K562 (cell line): ENCODE results near the gene C6orf163. TPM values are rescaled to one million over a fixed set of nuclear protein-coding genes. Genes with fewer than 3 reads are reported as not detected.

Experiments used
- ARID1B ChIP-seq: fragments of 450-650 bp; IDR thresholded peaks from 2 replicates; pipeline ENCODE4 v1.6.1; 2016; ENCODE audit warnings: antibody characterized with exemption, mild to moderate bottlenecking, inconsistent platforms
- ATF7 ChIP-seq: fragments of 450-650 bp; IDR thresholded peaks from 2 replicates; pipeline ENCODE4 v1.7.1; 2014; ENCODE audit warnings: mild to moderate bottlenecking, moderate library complexity
- E2F6 ChIP-seq, 2 experiments: IDR thresholded peaks; 2 replicates each; pipeline ENCODE4 v1.6.1; 2011; ENCODE audit warnings: borderline replicate concordance in 1 of 2, control low read depth in 1 of 2, low read depth in 1 of 2, low read length in 1 of 2, mild to moderate bottlenecking in 1 of 2, mixed read lengths in 1 of 2, moderate library complexity in 1 of 2; ENCODE audit not compliant: insufficient read depth in 1 of 2, insufficient read length in 1 of 2, poor library complexity in 1 of 2, severe bottlenecking in 1 of 2; ENCODE audit errors: extremely low read depth in 1 of 2
- ELF4 ChIP-seq: fragments of 450-650 bp; formaldehyde crosslinking; IDR thresholded peaks from 2 replicates; pipeline ENCODE4 v1.4.0; 2022; ENCODE audit warnings: missing genetic modification characterization
- ETV1 ChIP-seq: fragments of 450-650 bp; conservative IDR thresholded peaks from 2 replicates; pipeline ENCODE4 v1.6.1; 2016; ENCODE audit warnings: missing genetic modification characterization, control low read depth, low read depth, missing compliant biosample characterization
- HDAC3 ChIP-seq: fragments of 450-650 bp; IDR thresholded peaks from 2 replicates; pipeline ENCODE4 v1.6.1; 2018; ENCODE audit warnings: borderline replicate concordance, mild to moderate bottlenecking, moderate library complexity; ENCODE audit not compliant: partially characterized antibody
- ILF3 ChIP-seq: fragments of 450-650 bp; IDR thresholded peaks from 2 replicates; pipeline ENCODE4 v1.6.1; 2018; ENCODE audit warnings: antibody characterized with exemption, mild to moderate bottlenecking, moderate library complexity, borderline replicate concordance
- MCM5 ChIP-seq: fragments of 450-650 bp; IDR thresholded peaks from 2 replicates; pipeline ENCODE4 v1.6.1; 2016; ENCODE audit warnings: low read depth
- MEIS2 ChIP-seq: fragments of 450-650 bp; IDR thresholded peaks from 2 replicates; pipeline ENCODE4 v1.6.1; 2014; ENCODE audit warnings: mild to moderate bottlenecking; ENCODE audit not compliant: partially characterized antibody
- NELFE ChIP-seq: IDR thresholded peaks from 2 replicates; pipeline ENCODE4 v1.6.1; 2011; ENCODE audit warnings: mild to moderate bottlenecking; ENCODE audit not compliant: insufficient read depth, insufficient read length
- NUFIP1 ChIP-seq: fragments of 450-650 bp; IDR thresholded peaks from 2 replicates; pipeline ENCODE4 v1.6.1; 2018; ENCODE audit not compliant: partially characterized antibody
- PHB ChIP-seq: fragments of 250-450 bp; sonication (Bioruptor Pico); IDR thresholded peaks from 2 replicates; pipeline ENCODE4 v1.5.0; 2021
- PYGO2 ChIP-seq: fragments of 450-650 bp; IDR thresholded peaks from 2 replicates; pipeline ENCODE4 v1.6.1; 2016; ENCODE audit warnings: mild to moderate bottlenecking, missing genetic modification characterization, moderate library complexity, missing compliant biosample characterization
- RAD51 ChIP-seq: fragments of 450-650 bp; IDR thresholded peaks from 2 replicates; pipeline ENCODE4 v1.7.1; 2016; ENCODE audit warnings: low read depth, mild to moderate bottlenecking, borderline replicate concordance
- RBM15 ChIP-seq: fragments of 200-400 bp; formaldehyde crosslinking; IDR thresholded peaks from 2 replicates; pipeline ENCODE4 v1.6.1; 2018; ENCODE audit warnings: mild to moderate bottlenecking, low read length, moderate library complexity; ENCODE audit not compliant: insufficient read depth
- RNF2 ChIP-seq: sonication (generic); IDR thresholded peaks from 2 replicates; pipeline ENCODE4 v1.6.1; 2016
- SIN3B ChIP-seq: fragments of 450-650 bp; IDR thresholded peaks from 2 replicates; pipeline ENCODE4 v1.6.1; 2017; ENCODE audit warnings: low read depth, mild to moderate bottlenecking, moderate library complexity
- SMAD2 ChIP-seq: fragments of 150-350 bp; IDR thresholded peaks from 2 replicates; pipeline ENCODE4 v1.6.1; 2014; ENCODE audit warnings: low read depth, mild to moderate bottlenecking, low read length
- TAF1 ChIP-seq: IDR thresholded peaks from 2 replicates; pipeline ENCODE4 v1.6.1; 2011; ENCODE audit warnings: mild to moderate bottlenecking, low read length, moderate library complexity; ENCODE audit not compliant: insufficient read depth, control insufficient read depth, severe bottlenecking; ENCODE audit errors: extremely low read depth
- TCFL5 ChIP-seq: fragments of 250-450 bp; sonication (Bioruptor Pico); conservative IDR thresholded peaks from 2 replicates; pipeline ENCODE4 v1.6.1; 2021; ENCODE audit warnings: mild to moderate bottlenecking, moderate library complexity, matching md5 sums
- USF2 ChIP-seq: sonication (generic); formaldehyde crosslinking; IDR thresholded peaks from 2 replicates; pipeline ENCODE4 v1.5.0; 2020; ENCODE audit warnings: missing genetic modification reagents
- WHSC1 ChIP-seq: IDR thresholded peaks from one replicate; pipeline ENCODE4 v1.6.1; 2012; ENCODE audit warnings: low read length, control low read depth, inconsistent platforms
- ZBED1 ChIP-seq: IDR thresholded peaks from 2 replicates; pipeline ENCODE4 v1.6.1; 2014
- ZNF23 ChIP-seq: fragments of 250-450 bp; sonication (Bioruptor Pico); IDR thresholded peaks from 2 replicates; pipeline ENCODE4 v1.4.0; 2020; ENCODE audit warnings: mild to moderate bottlenecking
- ZNF324 ChIP-seq: fragments of 250-450 bp; sonication (Bioruptor Pico); IDR thresholded peaks from 2 replicates; pipeline ENCODE4 v1.4.0; 2020; ENCODE audit warnings: mild to moderate bottlenecking
- ZNF395 ChIP-seq: fragments of 200-800 bp; sonication (Bioruptor generic); IDR thresholded peaks from 2 replicates; pipeline ENCODE4 v1.6.1; 2017; ENCODE audit warnings: missing genetic modification characterization, missing compliant biosample characterization
- ZNF57 ChIP-seq: fragments of 450-650 bp; formaldehyde crosslinking; IDR thresholded peaks from 2 replicates; pipeline ENCODE4 v1.4.0; 2020; ENCODE audit warnings: mild to moderate bottlenecking, moderate library complexity
- ZNF785 ChIP-seq: fragments of 250-450 bp; sonication (Bioruptor Pico); IDR thresholded peaks from 2 replicates; pipeline ENCODE4 v1.4.0; 2020; ENCODE audit warnings: mild to moderate bottlenecking
- polyA plus RNA-seq, 8 experiments: library from polyadenylated mRNA; depleted of rRNA in 4 of 8; stranded (reverse) in 5 of 8; unstranded in 3 of 8; fragments of >200 nt; fragmentation: Nextera tagmentation in 2 of 8; fragmentation: Illumina TruSeq in 1 of 8; extraction: Ambion mirVana in 2 of 8; extraction: Trizol in 1 of 8; gene quantifications; 2 replicates each; pipeline versions ENCODE4 v1.2.1 to v1.2.3, GENCODE V29; 2011 to 2014; ENCODE audit warnings: inconsistent platforms in 1 of 8, missing spikeins in 1 of 8
- total RNA-seq, 7 experiments: library from RNA; depleted of rRNA in 6 of 7; stranded (reverse); fragments of >200 nt in 6 of 7; fragmentation: Illumina TruSeq in 2 of 7; extraction: Trizol in 2 of 7; gene quantifications; 2 replicates each; pipeline versions ENCODE4 v1.2.1 to v1.2.3, GENCODE V29; 2011 to 2021; ENCODE audit warnings: low replicate concordance in 1 of 7

Gene C6orf163
- total and polyA plus RNA-seq, 9 of the 15 experiments (the other 6 are each of a cell fraction or from before 2014, with no cell fraction given): 0.67 to 4.7 (median 1.5) TPM

- TF ChIP-seq ARID1B (no peak), ZBED1 (no peak), NELFE (no peak), NUFIP1 (no peak), USF2 (CRISPR knock-in tag) (no peak), ETV1 (no peak), ZNF785 (CRISPR knock-in tag) (no peak), HDAC3 (no peak), RNF2 (no peak), ZNF57 (CRISPR knock-in tag) (no peak), MCM5 (no peak), PYGO2 (no peak), SMAD2 (no peak), TAF1 (no peak), WHSC1 (no peak), ATF7 (peak; percentile 47; the same call in 1 of the 2 replicates), MEIS2 (peak; percentile 87), ZNF324 (CRISPR knock-in tag) (no peak), ILF3 (no peak), RBM15 (no peak), ELF4 (CRISPR knock-in tag) (no peak), PHB (CRISPR knock-in tag) (0 out of 2 replicates have a peak, but pooled peaks have one; percentile 15), RAD51 (no peak), ZNF395 (CRISPR knock-in tag) (peak; percentile 95), TCFL5 (CRISPR knock-in tag) (no peak), SIN3B (no peak), E2F6 (IDR thresholded peaks at IDR 0.05; ENCODE audit: borderline replicate concordance in 1 of 2, extremely low read depth in 1 of 2, insufficient read depth in 1 of 2, insufficient read length in 1 of 2, low read depth in 1 of 2, low read length in 1 of 2, poor library complexity in 1 of 2, severe bottlenecking in 1 of 2) (peak in 1 of 2 experiments; percentile 21), ZNF23 (CRISPR knock-in tag) (no peak)
These were observed 63.5 kb downstream of the C6orf163 start, which contains the start of gene CFAP206 (continued) for GRCh38 chr6:87407901-87408720.
